Esophagus squamous epithelium (tissue), 4 donors: Measurements from ENCODE around the gene GP1BB.

Experiments
- CTCF ChIP-seq, 6 experiments: fragments of 450-650 bp in 4 of 6; fragments of 200-600 bp in 2 of 6; sonication (generic) in 2 of 6; IDR thresholded peaks; one replicate each; pipeline ENCODE4 v1.5.1; 2016 to 2019; ENCODE audit warnings: antibody characterized with exemption in 6 of 6, mild to moderate bottlenecking in 4 of 6, moderate library complexity in 4 of 6
- POLR2A ChIP-seq, 4 donors: fragments of 450-650 bp; IDR thresholded peaks; one replicate each; pipeline ENCODE4 v1.6.1; 2017; ENCODE audit warnings: antibody characterized with exemption in 4 of 4, mild to moderate bottlenecking in 4 of 4, moderate library complexity in 3 of 4

DNA sequence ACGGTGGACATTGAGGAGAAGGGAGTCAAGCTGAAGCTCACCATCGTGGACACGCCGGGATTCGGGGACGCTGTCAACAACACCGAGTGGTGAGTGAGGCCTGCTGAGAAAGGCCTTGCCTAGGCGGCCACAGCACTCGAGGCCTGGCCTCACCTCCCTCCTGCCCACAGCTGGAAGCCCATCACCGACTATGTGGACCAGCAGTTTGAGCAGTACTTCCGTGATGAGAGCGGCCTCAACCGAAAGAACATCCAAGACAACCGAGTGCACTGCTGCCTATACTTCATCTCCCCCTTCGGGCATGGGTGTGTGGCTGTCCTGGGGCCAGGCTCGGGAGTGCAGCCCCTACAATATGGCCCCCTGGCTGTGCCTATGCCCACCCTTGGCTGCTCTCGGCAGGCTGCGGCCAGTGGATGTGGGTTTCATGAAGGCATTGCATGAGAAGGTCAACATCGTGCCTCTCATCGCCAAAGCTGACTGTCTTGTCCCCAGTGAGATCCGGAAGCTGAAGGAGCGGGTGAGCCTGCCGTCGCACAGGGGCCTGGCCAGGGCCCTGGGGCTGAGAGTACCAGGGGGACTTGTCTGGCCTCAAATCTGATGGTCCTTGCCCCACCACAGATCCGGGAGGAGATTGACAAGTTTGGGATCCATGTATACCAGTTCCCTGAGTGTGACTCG, 3.0 kb upstream of the GP1BB start:
- no peak for TF ChIP-seq CTCF (IDR thresholded peaks at IDR 0.05)
- no peak for TF ChIP-seq POLR2A (IDR thresholded peaks at IDR 0.05)
